Right lobe of liver (tissue), 4 donors: ENCODE results near the gene ZBTB7C.

ENCODE experiments used
- POLR2A ChIP-seq: fragments of 450-650 bp; IDR thresholded peaks from one replicate; pipeline ENCODE4 v1.6.1; 2017; ENCODE audit warnings: antibody characterized with exemption, mild to moderate bottlenecking
- TF ChIP-seq, protein P1 (sequence below), 4 donors: fragments of 200-600 bp in 3 of 4; fragments of 450-650 bp in 1 of 4; IDR thresholded peaks; one replicate each; pipeline versions ENCODE4 v1.5.1 to v1.8.0; 2016 to 2022; ENCODE audit warnings: antibody characterized with exemption in 4 of 4, mild to moderate bottlenecking in 2 of 4
- donor health status: DM: no; HTN: no; CAD: no.
- donor health status: DM: no; HTN: no; CAD: no.
- donor health status: DM: no; HTN: yes; CAD: no.

DNA sequence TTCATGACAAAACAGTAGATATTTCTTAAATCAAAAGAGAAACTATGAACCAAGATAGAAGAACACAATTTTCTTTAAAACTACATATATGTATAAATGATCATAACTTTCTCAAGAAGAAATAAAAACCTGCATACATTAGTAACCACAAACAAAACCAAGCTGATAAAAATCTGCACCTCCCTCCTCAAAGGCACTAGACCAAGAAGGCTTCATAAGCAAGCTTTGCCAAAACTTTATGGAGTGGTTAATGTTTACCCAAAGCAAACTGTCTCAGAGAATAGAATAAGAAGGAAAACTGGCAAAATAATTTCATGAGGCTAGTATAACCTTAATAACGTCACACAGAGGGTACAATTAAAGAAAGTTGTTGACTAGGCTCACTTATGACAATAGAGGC, 138.3 kb downstream of the ZBTB7C start:
- TF ChIP-seq, protein P1, sequence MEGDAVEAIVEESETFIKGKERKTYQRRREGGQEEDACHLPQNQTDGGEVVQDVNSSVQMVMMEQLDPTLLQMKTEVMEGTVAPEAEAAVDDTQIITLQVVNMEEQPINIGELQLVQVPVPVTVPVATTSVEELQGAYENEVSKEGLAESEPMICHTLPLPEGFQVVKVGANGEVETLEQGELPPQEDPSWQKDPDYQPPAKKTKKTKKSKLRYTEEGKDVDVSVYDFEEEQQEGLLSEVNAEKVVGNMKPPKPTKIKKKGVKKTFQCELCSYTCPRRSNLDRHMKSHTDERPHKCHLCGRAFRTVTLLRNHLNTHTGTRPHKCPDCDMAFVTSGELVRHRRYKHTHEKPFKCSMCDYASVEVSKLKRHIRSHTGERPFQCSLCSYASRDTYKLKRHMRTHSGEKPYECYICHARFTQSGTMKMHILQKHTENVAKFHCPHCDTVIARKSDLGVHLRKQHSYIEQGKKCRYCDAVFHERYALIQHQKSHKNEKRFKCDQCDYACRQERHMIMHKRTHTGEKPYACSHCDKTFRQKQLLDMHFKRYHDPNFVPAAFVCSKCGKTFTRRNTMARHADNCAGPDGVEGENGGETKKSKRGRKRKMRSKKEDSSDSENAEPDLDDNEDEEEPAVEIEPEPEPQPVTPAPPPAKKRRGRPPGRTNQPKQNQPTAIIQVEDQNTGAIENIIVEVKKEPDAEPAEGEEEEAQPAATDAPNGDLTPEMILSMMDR (IDR thresholded peaks at IDR 0.05): no peak
- no peak for TF ChIP-seq POLR2A
